Iris pigment epithelial cell (primary cell): ENCODE results near the gene SNTN.

Experiments used
- DNase-seq: peaks from one replicate; pipeline ENCODE4 v3.0.0-alpha.2; 2011; ENCODE audit warnings: low read depth

SNTN gene

DNA sequence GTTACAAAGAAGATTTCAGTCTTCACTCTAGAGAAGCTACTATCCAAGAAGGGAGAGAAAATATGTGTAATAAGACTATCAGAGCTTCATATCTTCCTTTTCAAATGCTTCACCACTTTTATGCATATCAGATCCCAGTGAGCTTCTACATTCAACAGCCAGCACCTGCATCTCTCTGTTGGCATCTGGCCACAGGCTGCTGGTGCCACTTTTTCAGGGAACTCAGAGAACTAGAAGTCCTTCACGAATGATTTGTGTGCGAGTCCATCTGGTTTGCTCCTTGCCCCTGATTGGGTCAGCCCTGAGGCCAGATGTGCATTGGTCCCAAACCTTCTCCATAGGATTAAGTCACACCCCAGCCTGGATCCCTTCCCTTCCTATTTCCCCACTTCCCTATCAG, 22.1 kb downstream of the SNTN start:
- DNase-seq: no peak

DNA sequence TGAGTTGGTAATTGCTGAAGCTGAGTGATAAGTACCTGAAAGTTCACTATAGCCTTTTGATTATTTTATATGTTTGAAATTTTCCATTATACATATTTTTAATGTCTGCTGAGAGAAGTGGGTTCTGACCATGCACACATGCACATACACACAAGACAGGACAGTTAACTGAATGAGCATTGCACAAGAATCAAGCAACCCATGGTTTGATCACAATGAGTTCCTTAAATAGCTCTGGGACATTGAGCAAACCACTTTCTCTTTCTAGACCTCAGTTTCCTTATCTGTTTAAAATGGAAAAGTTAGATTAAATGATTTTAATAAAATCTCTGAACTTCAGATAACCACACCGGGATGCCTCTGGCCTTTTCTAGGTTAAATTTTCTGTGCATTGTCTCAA, 26.7 kb downstream of the SNTN start:
- DNase-seq: no peak

DNA sequence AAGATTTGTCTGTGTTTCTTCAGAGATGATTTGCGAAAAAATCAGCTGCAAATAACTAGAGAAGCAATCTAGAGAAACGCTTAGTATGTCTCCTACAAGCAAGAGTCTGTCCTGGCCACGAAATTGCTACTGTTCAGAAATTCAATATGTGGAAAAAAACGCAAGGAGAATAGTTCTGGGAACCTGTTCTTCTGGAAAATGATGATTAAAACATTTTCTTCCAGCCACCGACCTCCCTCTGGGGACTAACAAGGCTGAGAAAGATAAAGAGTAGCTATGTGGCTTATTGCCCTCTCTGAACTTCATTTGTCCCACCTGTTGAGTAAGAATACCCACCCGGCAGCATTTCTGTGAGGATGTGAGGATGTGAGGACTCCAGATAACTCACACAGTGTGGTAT, 31.6 kb downstream of the SNTN start:
- DNase-seq: no peak

DNA sequence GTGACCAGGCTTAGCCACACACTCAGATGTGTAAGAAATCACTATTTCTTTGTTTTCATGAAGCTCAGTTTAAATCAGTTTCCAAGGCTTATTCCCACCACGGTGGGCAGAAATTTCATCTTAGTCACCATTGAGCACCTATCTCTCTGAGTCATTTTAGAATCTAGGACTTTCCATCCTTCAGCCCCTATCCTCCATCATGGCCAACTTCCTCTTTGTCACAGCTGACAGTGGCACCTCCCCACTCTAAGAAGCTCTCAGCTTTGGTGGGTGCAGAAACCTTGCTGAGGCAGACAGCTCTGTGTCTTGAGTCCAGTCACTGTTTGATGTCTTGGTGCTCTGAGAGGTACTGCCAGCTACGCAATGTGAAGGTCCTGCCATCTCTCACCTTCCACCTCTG, 32.9 kb downstream of the SNTN start:
- no peak for DNase-seq

DNA sequence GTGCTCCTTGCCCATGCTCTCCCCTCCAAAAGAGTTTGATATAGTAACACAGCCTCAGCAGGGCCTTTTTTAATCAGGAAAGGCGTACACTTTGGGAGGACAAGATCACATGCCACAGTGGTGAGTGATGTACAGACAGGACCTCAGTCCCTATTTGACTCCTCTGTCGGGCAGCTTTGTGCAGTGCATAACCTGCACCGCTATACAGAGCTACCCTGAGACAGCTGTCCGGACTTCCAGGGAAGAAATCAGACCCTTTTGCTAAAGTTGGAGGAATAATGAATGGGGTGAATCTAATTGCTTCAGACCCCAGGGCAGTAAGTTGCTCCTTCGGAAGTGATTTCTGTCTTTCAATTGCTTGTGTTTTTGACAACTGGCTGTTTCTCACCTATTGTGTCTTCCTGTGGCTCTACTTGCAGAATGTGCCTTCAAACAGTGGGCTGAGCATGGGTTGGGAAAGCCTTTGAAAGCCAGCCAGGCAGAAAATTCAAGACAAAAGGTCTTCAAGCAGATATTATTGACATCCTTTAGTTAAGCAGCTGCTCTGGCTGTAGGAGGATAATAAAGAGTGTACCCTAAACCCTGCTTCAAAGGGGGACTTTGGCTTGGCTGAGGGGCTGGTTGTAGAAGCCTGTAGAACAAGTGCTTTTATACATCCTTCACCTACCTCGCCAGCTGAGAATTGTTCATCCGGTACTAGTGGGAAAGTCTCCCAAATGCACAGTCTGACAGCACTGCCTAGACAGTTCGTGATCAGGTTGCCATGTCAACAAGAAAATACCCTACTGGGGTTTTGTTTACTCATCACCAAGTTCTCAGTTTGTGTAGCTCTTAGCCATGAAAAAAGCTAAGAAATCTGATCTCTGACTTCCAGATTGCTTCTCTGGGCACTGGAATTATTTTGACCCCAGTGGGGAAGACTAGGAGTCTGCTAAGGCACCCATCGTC, 35.1 kb downstream of the SNTN start:
- no peak for DNase-seq

DNA sequence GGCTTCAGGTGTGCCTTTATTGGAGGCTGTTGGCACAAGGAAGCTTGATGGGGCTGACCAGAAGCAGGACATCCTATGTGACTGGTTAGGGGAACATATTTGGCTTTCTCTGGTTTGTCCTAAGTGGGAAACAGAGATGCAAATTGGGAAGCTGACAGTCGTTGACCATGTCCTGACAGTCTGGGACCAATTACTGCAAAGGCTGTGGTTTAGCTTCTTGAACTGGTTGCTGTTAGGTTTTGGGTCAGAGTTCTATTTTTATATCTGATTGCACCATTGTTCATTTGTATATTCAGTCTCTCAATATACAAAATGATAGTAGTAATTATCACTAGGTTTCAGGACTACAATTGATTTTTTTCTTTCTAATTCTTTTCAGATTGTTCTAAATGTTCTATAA, 36.8 kb downstream of the SNTN start:
- DNase-seq: no peak

DNA sequence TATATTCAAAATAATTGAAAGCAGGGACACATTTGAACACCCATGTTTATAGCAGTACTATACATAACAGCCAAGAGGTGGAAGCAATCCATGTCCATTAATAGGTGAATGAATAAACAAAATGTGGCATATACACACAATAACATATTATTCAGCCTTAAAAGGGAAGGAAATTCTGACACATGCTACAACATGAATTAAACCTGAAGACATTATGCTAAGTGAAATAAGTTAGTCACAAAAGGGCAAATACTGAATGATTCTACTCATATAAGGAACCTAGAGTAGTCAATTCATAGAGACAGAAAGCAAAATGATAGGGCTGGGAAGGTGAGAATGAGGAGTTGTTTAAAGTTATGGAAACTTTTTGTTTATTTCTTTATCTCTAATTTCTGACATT, 40.9 kb downstream of the SNTN start:
- no peak for DNase-seq

DNA sequence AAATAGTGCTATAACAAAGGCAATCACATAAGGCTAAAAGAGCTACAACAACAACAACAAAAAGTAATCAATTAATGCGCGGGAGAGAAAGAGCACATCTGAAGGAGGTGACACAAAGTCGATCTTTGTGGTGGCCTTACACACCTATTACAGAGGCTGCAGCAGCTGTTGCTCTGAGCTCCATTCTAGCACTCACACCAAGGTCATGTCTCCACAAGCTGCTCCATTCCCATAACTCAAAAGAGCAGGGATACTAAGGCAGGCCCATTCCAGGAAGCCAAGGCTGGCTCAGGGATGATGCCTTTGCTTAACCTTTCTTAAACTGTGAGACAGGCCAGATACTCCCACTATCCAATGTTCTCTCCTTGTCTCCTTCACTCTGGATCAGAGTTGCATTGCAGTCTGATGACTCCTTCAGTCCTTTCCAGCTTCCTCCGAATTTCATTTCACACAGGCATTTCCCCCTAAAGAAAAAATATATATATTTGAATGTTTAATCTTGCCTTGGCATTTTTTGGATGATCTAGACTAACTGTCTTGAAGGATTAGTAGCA, 52.7 kb downstream of the SNTN start:
- DNase-seq: no peak

DNA sequence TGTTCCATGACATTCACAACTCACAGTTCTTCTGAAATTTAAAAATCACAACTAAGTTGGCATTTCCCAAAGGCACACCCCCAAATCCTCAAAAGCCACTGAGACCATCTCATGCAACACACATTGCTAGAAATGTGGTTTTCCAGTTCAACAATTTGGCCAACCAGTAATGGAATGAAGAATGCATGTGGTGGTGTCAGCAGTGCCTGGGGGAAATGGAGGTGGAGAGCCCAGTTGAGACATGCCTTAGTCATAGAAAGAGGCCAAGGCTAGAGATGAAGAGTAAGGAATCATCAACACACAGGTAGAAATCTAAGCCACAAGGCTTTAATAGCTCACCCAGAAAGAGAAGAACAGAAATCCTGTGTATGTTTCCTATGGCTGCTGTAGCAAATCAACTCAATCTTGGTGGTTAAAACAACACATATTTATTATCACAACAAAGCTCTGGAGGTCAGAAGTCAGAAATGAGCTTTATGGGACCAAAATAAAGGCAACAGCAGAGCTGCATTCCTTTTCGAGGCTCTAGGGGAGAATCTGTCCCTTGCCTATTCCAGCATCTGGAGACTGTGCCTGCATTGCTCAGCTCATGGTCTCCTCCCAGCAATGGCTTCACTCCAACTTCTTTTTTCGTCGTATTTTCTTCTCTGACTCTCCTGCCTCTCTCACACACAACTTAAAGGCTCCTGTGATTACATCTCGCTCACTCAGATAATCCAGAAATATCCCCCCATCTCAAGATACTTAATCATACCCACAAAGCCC, 54.0 kb downstream of the SNTN start:
- peak; percentile 23 for DNase-seq

DNA sequence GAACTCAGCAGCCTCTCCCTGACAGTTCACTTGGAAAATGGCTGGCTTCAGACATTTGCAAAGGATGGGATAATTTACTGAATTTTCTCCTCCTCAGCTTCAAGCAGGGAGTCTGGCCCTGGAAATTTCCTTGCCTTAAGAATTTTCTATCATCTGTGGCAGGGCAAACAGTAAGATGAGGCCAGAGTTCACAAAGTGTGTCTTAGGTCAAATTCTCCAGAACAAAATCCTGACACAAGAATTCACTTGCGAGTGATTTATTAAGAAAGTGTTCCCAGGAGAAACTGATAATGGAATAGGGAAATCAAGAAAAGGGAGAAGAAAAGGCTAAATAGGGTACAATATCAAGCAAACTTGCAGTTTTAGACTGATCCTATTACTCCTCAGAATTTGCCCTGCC, 55.3 kb downstream of the SNTN start:
- no peak for DNase-seq

DNA sequence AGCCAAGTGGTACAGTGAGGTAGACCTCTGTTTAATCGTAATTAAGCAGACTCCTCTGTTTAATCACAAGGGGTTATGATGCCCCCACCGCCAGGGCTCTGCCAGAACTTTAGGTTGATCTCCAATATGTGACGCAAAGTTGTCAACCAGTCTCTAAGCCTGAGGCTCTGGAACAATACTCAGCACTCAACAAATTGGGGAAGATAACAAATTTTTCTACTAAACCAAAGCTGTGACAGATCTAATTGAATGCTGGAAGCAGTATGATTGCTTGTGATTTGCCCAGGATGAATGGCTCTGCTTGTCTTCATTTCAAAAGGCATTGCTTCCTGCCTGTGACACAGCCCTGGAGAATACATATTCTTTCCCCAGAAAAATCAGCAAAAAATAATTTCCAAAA, 57.1 kb downstream of the SNTN start:
- DNase-seq: no peak
